HepG2 (cell line): ENCODE results near the gene EIF4A3. TPM values are rescaled to one million over a fixed set of nuclear protein-coding genes. Genes with fewer than 3 reads are reported as not detected.

Experiments used
- AGO2 ChIP-seq: fragments of 200-400 bp; formaldehyde crosslinking; optimal IDR thresholded peaks from 2 replicates; pipeline ENCODE3; 2017; ENCODE audit warnings: mild to moderate bottlenecking, low read depth, low read length, moderate library complexity
- ESRRA ChIP-seq: sonication (generic); formaldehyde crosslinking; IDR thresholded peaks from 2 replicates; pipeline ENCODE4 v1.5.1; 2020; ENCODE audit warnings: mild to moderate bottlenecking, low read depth, missing genetic modification reagents
- FOSL2 ChIP-seq: sonication (generic); formaldehyde crosslinking; IDR thresholded peaks from 2 replicates; pipeline ENCODE4 v1.4.0; 2020; ENCODE audit warnings: missing genetic modification reagents
- FOXJ3 ChIP-seq: sonication (generic); formaldehyde crosslinking; IDR thresholded peaks from 2 replicates; pipeline ENCODE4 v1.4.0; 2020; ENCODE audit warnings: missing genetic modification reagents, mild to moderate bottlenecking, borderline replicate concordance
- MAZ ChIP-seq, 2 experiments: sonication (generic) in 1 of 2; formaldehyde crosslinking in 1 of 2; IDR thresholded peaks; 2 replicates each; pipeline versions ENCODE4 v1.5.0 to v1.6.1; 2012 to 2020; ENCODE audit warnings: low read depth in 2 of 2, mild to moderate bottlenecking in 2 of 2, borderline replicate concordance in 1 of 2, improper control_type of control experiment in 1 of 2, low read length in 1 of 2, missing genetic modification reagents in 1 of 2, moderate library complexity in 1 of 2
- MYC ChIP-seq: sonication (generic); formaldehyde crosslinking; IDR thresholded peaks from 2 replicates; pipeline ENCODE4 v1.9.0; 2021; ENCODE audit warnings: missing genetic modification reagents, borderline replicate concordance
- PHF20 ChIP-seq: sonication (generic); formaldehyde crosslinking; IDR thresholded peaks from 2 replicates; pipeline ENCODE4 v1.5.0; 2020; ENCODE audit warnings: mild to moderate bottlenecking, missing genetic modification reagents
- RCOR2 ChIP-seq: IDR thresholded peaks from 2 replicates; pipeline ENCODE4 v1.6.1; 2016; ENCODE audit warnings: missing biosample characterization, missing genetic modification reagents
- RFX3 ChIP-seq: IDR thresholded peaks from 2 replicates; pipeline ENCODE4 v1.6.1; 2016; ENCODE audit warnings: missing biosample characterization, missing genetic modification reagents
- SALL2 ChIP-seq: sonication (generic); formaldehyde crosslinking; IDR thresholded peaks from 2 replicates; pipeline ENCODE4 v1.8.1; 2023; ENCODE audit warnings: mild to moderate bottlenecking, missing genetic modification reagents, inconsistent platforms
- SIN3A ChIP-seq: IDR thresholded peaks from 2 replicates; pipeline ENCODE4 v1.6.1; 2011; ENCODE audit warnings: low read depth, mild to moderate bottlenecking, control low read depth, low read length, borderline replicate concordance
- SMAD1 ChIP-seq: sonication (generic); formaldehyde crosslinking; IDR thresholded peaks from 2 replicates; pipeline ENCODE4 v1.4.0; 2020; ENCODE audit warnings: missing genetic modification reagents, low read depth, mild to moderate bottlenecking, borderline replicate concordance
- TCF7L2 ChIP-seq: IDR thresholded peaks from 2 replicates; pipeline ENCODE4 v1.6.1; 2011; ENCODE audit warnings: mild to moderate bottlenecking, low read depth, low read length, moderate library complexity
- XRCC5 ChIP-seq: fragments of 200-400 bp; formaldehyde crosslinking; optimal IDR thresholded peaks from 2 replicates; pipeline ENCODE3; 2017; ENCODE audit warnings: mild to moderate bottlenecking, low read length
- ZNF24 ChIP-seq: fragments of 450-650 bp; IDR thresholded peaks from 2 replicates; pipeline ENCODE4 v1.6.1; 2017; ENCODE audit warnings: antibody characterized with exemption, mild to moderate bottlenecking
- ZNF331 ChIP-seq: sonication (generic); formaldehyde crosslinking; IDR thresholded peaks from 2 replicates; pipeline ENCODE4 v1.4.0; 2020; ENCODE audit warnings: missing genetic modification reagents
- ZNF382 ChIP-seq: sonication (generic); formaldehyde crosslinking; IDR thresholded peaks from 2 replicates; pipeline ENCODE4 v1.5.0; 2020; ENCODE audit warnings: missing genetic modification reagents, mild to moderate bottlenecking, borderline replicate concordance
- ZNF496 ChIP-seq: sonication (generic); formaldehyde crosslinking; IDR thresholded peaks from 2 replicates; pipeline ENCODE4 v1.8.1; 2023; ENCODE audit warnings: mild to moderate bottlenecking, moderate library complexity, missing genetic modification reagents; ENCODE audit not compliant: insufficient replicate concordance
- ZNF747 ChIP-seq: sonication (generic); formaldehyde crosslinking; IDR thresholded peaks from 2 replicates; pipeline ENCODE4 v1.8.1; 2023; ENCODE audit warnings: missing genetic modification reagents, mild to moderate bottlenecking, borderline replicate concordance
- ZNF790 ChIP-seq: sonication (generic); formaldehyde crosslinking; IDR thresholded peaks from 2 replicates; pipeline ENCODE4 v1.8.0; 2022; ENCODE audit warnings: missing genetic modification reagents, mild to moderate bottlenecking, borderline replicate concordance
- polyA plus RNA-seq, 8 experiments: library from polyadenylated mRNA; depleted of rRNA in 3 of 8; stranded (reverse) in 7 of 8; unstranded in 1 of 8; fragments of >200 nt; fragmentation: Illumina TruSeq in 4 of 8; extraction: Trizol in 4 of 8; gene quantifications; 2 replicates each; pipeline versions ENCODE4 v1.2.1 to v1.2.3, GENCODE V29; 2011 to 2016; ENCODE audit warnings: low read depth in 4 of 8, missing spikeins in 1 of 8, mixed read lengths in 1 of 8; ENCODE audit not compliant: insufficient read depth in 1 of 8
- total RNA-seq, 5 experiments: library from RNA; depleted of rRNA; stranded (reverse); fragments of >200 nt; fragmentation: Illumina TruSeq; extraction: Trizol; gene quantifications; 2 replicates each; pipeline ENCODE4 v1.2.3, GENCODE V29; 2016; ENCODE audit warnings: low read depth in 1 of 5
- TF ChIP-seq, protein P1 (sequence below): sonication (generic); formaldehyde crosslinking; IDR thresholded peaks from 2 replicates; pipeline ENCODE4 v1.5.0; 2020; ENCODE audit warnings: missing genetic modification reagents, mild to moderate bottlenecking, borderline replicate concordance
- TF ChIP-seq, protein P2 (sequence below): IDR thresholded peaks from 2 replicates; pipeline ENCODE4 v1.6.1; 2018; ENCODE audit warnings: missing genetic modification reagents
- TF ChIP-seq, protein P3 (sequence below): sonication (generic); formaldehyde crosslinking; IDR thresholded peaks from 2 replicates; pipeline ENCODE4 v1.5.0; 2020; ENCODE audit warnings: missing genetic modification reagents
- TF ChIP-seq, protein P4 (sequence below): sonication (generic); formaldehyde crosslinking; IDR thresholded peaks from 2 replicates; pipeline ENCODE4 v1.5.0; 2020; ENCODE audit warnings: mild to moderate bottlenecking, missing genetic modification reagents

EIF4A3 gene
- total and polyA plus RNA-seq, 2 of the 13 experiments (the other 11 are each of a cell fraction or from before 2014, with no cell fraction given): 145 to 187 TPM

DNA sequence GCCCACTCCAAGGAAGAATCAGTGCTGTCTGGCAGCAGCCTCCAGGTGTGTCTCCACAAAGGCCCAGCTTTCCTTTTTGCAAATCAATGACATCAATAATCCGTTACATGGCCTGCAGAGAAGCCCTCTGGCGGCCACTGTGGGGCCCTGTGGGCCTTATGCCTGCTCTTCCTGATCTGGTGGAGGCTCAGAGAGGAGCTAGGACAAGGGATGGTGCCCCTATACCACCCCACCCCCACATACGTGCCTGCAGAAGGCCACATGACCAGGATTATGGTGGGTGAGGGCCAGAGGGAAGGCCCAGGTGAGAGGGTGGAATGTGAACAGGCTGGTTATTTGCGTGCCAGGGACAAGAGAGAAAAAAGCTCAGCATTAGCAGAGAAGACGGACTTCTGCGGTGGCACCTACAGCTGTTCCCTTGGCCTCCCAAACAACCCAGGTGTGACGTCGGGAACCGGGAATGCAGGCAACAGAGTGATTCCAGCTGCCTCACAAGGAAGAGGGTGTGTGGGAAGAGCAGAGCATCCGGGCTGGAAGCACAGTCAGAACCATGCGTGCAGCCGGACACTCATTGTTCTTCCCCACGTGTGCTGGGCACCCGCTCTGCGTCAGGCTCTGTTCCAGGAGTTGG lies 22.5 kb downstream of the EIF4A3 start (continued):
- TF ChIP-seq PHF20 (no peak), RFX3 (CRISPR knock-in tag) (no peak), ZNF747 (no peak), ESRRA (CRISPR knock-in tag) (no peak), FOSL2 (CRISPR knock-in tag) (peak; percentile 13; the same call in 1 of the 2 replicates), ZNF790 (CRISPR knock-in tag) (no peak), FOXJ3 (CRISPR knock-in tag) (no peak), MYC (CRISPR knock-in tag) (0 out of 2 replicates have a peak, but pooled peaks have one; percentile 27), ZNF24 (no peak), AGO2 (no peak), SALL2 (CRISPR knock-in tag) (0 out of 2 replicates have a peak, but pooled peaks have one; percentile 32), SIN3A (no peak), XRCC5 (peak; percentile 97), RCOR2 (CRISPR knock-in tag) (no peak), TCF7L2 (no peak), ZNF496 (CRISPR knock-in tag) (no peak), SMAD1 (CRISPR knock-in tag) (no peak), MAZ (IDR thresholded peaks at IDR 0.05; ENCODE audit: borderline replicate concordance, low read depth, low read length) (peak; percentile 58; the same call in 1 of the 2 replicates), MAZ (CRISPR knock-in tag; IDR thresholded peaks at IDR 0.05; ENCODE audit: low read depth) (no peak), ZNF382 (CRISPR knock-in tag) (no peak), ZNF331 (CRISPR knock-in tag) (peak; percentile 38; the same call in 1 of the 2 replicates)
- TF ChIP-seq, protein P1, sequence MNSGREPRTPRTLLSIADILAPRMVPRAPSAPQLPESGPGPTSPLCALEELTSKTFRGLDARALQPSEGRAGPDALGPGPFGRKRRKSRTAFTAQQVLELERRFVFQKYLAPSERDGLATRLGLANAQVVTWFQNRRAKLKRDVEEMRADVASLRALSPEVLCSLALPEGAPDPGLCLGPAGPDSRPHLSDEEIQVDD (CRISPR knock-in tag): no peak
- TF ChIP-seq, protein P2, sequence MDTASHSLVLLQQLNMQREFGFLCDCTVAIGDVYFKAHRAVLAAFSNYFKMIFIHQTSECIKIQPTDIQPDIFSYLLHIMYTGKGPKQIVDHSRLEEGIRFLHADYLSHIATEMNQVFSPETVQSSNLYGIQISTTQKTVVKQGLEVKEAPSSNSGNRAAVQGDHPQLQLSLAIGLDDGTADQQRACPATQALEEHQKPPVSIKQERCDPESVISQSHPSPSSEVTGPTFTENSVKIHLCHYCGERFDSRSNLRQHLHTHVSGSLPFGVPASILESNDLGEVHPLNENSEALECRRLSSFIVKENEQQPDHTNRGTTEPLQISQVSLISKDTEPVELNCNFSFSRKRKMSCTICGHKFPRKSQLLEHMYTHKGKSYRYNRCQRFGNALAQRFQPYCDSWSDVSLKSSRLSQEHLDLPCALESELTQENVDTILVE (CRISPR knock-in tag): no peak
- TF ChIP-seq, protein P3, sequence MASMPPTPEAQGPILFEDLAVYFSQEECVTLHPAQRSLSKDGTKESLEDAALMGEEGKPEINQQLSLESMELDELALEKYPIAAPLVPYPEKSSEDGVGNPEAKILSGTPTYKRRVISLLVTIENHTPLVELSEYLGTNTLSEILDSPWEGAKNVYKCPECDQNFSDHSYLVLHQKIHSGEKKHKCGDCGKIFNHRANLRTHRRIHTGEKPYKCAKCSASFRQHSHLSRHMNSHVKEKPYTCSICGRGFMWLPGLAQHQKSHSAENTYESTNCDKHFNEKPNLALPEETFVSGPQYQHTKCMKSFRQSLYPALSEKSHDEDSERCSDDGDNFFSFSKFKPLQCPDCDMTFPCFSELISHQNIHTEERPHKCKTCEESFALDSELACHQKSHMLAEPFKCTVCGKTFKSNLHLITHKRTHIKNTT (CRISPR knock-in tag): no peak
- TF ChIP-seq, protein P4, sequence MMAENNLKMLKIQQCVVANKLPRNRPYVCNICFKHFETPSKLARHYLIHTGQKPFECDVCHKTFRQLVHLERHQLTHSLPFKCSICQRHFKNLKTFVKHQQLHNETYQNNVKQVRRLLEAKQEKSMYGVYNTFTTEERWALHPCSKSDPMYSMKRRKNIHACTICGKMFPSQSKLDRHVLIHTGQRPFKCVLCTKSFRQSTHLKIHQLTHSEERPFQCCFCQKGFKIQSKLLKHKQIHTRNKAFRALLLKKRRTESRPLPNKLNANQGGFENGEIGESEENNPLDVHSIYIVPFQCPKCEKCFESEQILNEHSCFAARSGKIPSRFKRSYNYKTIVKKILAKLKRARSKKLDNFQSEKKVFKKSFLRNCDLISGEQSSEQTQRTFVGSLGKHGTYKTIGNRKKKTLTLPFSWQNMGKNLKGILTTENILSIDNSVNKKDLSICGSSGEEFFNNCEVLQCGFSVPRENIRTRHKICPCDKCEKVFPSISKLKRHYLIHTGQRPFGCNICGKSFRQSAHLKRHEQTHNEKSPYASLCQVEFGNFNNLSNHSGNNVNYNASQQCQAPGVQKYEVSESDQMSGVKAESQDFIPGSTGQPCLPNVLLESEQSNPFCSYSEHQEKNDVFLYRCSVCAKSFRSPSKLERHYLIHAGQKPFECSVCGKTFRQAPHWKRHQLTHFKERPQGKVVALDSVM (CRISPR knock-in tag): peak; percentile 35; the same call in 1 of the 2 replicates
